Measurements from ENCODE around the gene ARHGEF17.
A peak's percentile ranks its signal among the peaks of the same experiment; 100 is the strongest.

Gene ARHGEF17

GRCh38 chr11:73383249-73384124, 75.4 kb downstream of the ARHGEF17 start:
- no peaks in the 10 kb centered on the region for H3K9me3 ChIP-seq (ENCODE audit: control insufficient read depth, insufficient read depth, low read depth, low read length)
- POLR2A ChIA-PET: interaction anchor here (0.5 kb wide), 1 partner anchor 261 kb away, joined by 5 read pairs; no protein-coding TSS in a partner anchor
- H3K36me3 ChIP-seq (ENCODE audit: control insufficient read depth in 2 of 2, insufficient read depth in 1 of 2, low read length in 2 of 2): peaks cover 0 to 3% of the 10 kb centered on the region in 2 experiments; a peak in 1 of 3 replicates
- H3K4me3 ChIP-seq (ENCODE audit: low read depth, low read length): no peak overlapping the region
- no peak overlapping the region for H3K27ac ChIP-seq (ENCODE audit: extremely low read depth, low read depth, low read length)
- peaks cover 11% of the 10 kb centered on the region; the same call in 1 of the 2 replicates for H3K4me1 ChIP-seq (ENCODE audit: control insufficient read depth, insufficient read depth, low read length)
- CTCF ChIA-PET: interaction anchor here (1.1 to 8.4 kb wide), 5 partner anchors 10 to 94 kb away, joined by 4 to 61 read pairs (median 6); no protein-coding TSS in a partner anchor
- TF ChIP-seq ZFP37 (tag by site-specific recombination; IDR thresholded peaks at IDR 0.05): no peak
- TF ChIP-seq REST (tag by site-specific recombination; IDR thresholded peaks at IDR 0.05): no peak
- TF ChIP-seq BCL11A (tag by site-specific recombination; IDR thresholded peaks at IDR 0.05; ENCODE audit: low read depth): no peak
- no peak for TF ChIP-seq ZNF112 (tag by site-specific recombination; IDR thresholded peaks at IDR 0.05)
- TF ChIP-seq ZNF560 (tag by site-specific recombination; IDR thresholded peaks at IDR 0.05; ENCODE audit: borderline replicate concordance): no peak
- TF ChIP-seq ZNF394 (tag by site-specific recombination; IDR thresholded peaks at IDR 0.05; ENCODE audit: borderline replicate concordance): no peak
- no peak for TF ChIP-seq ZNF629 (tag by site-specific recombination; IDR thresholded peaks at IDR 0.05)
- TF ChIP-seq ZBTB44 (tag by site-specific recombination; IDR thresholded peaks at IDR 0.05): no peak
- no peak for TF ChIP-seq ZNF558 (tag by site-specific recombination; IDR thresholded peaks at IDR 0.05)
- TF ChIP-seq GLIS2 (tag by site-specific recombination; IDR thresholded peaks at IDR 0.05): peak; percentile 15; the same call in 1 of the 2 replicates
- peak; percentile 87 for TF ChIP-seq ZIC2 (tag by site-specific recombination; IDR thresholded peaks at IDR 0.05)
- TF ChIP-seq ZNF266 (tag by site-specific recombination; IDR thresholded peaks at IDR 0.05; ENCODE audit: low read depth): no peak
- no peak for TF ChIP-seq ZNF398 (tag by site-specific recombination; IDR thresholded peaks at IDR 0.05)

GRCh38 chr11:73384125-73384441, 76.0 kb downstream of the ARHGEF17 start:
- TF ChIP-seq KLF10 (tag by site-specific recombination; IDR thresholded peaks at IDR 0.05): no peak
- peak; percentile 4; the same call in 1 of the 2 replicates for TF ChIP-seq ZIC2 (tag by site-specific recombination; IDR thresholded peaks at IDR 0.05)
- peak; percentile 24; the same call in 1 of the 2 replicates for TF ChIP-seq KLF1 (tag by site-specific recombination; IDR thresholded peaks at IDR 0.05)
- Histone ChIP-seq H3K27ac (ENCODE audit: extremely low read depth, low read depth, low read length) (no peak overlapping the region), H3K4me3 (ENCODE audit: low read depth, low read length) (no peak overlapping the region), H3K36me3 (ENCODE audit: control insufficient read depth in 2 of 2, insufficient read depth in 1 of 2, low read length in 2 of 2) (peaks cover 0 to 3% of the 10 kb centered on the region in 2 experiments; a peak in 1 of 3 replicates), H3K9me3 (ENCODE audit: control insufficient read depth, insufficient read depth, low read depth, low read length) (no peaks in the 10 kb centered on the region), H3K4me1 (ENCODE audit: control insufficient read depth, insufficient read depth, low read length) (peaks cover 11% of the 10 kb centered on the region; the same call in 1 of the 2 replicates)
- ChIA-PET POLR2A (no interaction called here), CTCF (interaction anchor here (0.7 to 8.4 kb wide), 4 partner anchors 9 to 131 kb away, joined by 3 to 61 read pairs (median 5); no protein-coding TSS in a partner anchor)
